Epidermal melanocyte (primary cell): ENCODE data around the gene CGB3.

Experiments
- DNase-seq: peaks from one replicate; pipeline ENCODE4 v3.0.0; 2011; ENCODE audit warnings: low spot score; ENCODE audit not compliant: insufficient read length

CGB3 gene

GRCh38 chr19:48988286-48988685, 35.8 kb downstream of the CGB3 start:
- DNase-seq: no peak

GRCh38 chr19:48987323-48987722, 36.8 kb downstream of the CGB3 start:
- no peak for DNase-seq

DNA sequence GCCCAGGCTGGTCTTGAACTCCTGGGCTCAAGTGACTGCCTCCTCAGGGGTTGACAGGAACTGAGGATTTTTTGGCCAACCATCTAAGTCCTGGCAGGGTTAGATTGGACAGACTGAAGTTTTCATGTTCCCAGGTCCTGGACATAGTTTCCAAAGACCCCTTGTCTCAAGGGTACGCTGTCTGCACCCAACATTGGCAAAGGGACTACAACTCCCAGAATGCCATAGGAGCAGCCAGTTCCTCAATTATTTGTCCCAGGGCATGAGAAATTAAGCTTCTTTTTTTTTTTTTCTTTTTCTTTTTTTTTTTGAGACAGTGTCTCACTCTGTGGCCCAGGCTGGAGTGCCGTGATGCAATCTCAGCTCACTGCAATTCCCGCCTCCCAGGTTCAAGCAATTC, 37.9 kb downstream of the CGB3 start:
- DNase-seq: no peak

DNA sequence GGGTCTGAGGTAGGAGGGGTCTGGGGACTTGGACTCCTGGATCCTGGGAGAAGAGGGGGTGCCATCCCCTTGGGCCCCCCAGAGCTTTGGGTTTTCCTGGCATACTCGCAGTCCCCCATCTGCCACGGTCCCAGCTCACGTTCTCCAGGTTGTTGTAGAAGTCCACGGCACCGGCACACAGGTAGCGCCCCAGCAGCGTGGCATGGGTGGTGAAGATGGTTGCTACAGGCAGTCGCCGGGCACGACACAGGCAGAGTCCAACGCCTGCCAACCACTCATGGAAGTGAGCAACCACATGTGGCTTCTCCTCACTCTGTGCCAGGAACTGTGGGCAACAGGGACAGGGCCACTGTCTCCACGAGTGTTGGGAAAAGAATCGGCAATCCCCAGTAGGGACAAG, 38.4 kb downstream of the CGB3 start:
- no peak for DNase-seq

GRCh38 chr19:48982280-48982679, 41.9 kb downstream of the CGB3 start:
- no peak for DNase-seq

DNA sequence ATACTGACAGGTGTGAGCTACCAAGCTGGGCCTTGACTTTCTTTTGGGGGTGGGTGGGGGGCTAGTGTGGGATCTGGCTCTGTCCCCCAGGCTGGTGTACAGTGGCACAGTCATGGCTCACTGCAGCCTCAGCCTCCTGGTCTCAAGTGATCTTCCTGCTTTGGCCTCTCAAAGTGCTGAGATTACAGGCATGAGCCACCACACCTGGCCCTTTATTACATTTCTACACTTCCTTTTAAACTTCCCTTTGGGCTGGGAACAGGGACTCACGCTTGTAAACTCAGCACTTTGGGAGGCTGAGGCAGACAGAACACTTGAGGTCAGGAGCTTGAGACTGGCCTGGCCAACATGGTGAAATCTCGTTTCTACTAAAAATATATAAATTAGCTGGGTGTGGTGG, 47.1 kb downstream of the CGB3 start:
- no peak for DNase-seq

GRCh38 chr19:48975947-48976847, 47.9 kb downstream of the CGB3 start:
- no peak for DNase-seq
